Activated CD4-positive, alpha-beta T cell treated with anti-CD3 and anti-CD28 coated beads, Interleukin-2, Interleukin-6, amounts not matched to agents 100 ng/mL and 50 ng/mL, durations not matched to agents 16 hours and 8 hours (primary cell): ENCODE measurements around the gene MTMR12.

Experiments used
- DNase-seq: peaks from one replicate; pipeline ENCODE4 v3.0.0-alpha.2; 2020

MTMR12 gene

DNA sequence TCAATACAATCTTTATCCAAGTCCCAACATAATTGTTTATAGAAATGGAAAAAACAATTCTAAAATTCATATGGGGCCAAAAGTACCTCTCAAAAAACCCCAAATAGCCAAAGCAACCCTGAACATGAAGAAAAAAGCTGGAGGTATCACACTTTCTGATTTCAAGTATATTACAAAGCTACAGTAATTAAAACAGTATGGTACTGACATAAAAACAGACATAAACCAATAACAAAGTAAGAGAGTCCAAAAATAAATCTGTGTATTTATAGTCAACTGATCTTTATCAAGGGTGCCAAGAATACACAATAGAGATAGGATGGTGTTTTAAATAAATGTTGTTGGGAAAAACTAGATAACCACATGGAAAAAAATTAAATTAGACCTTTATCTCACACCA is 125.1 kb downstream of the MTMR12 start:
- DNase-seq = no peak

DNA sequence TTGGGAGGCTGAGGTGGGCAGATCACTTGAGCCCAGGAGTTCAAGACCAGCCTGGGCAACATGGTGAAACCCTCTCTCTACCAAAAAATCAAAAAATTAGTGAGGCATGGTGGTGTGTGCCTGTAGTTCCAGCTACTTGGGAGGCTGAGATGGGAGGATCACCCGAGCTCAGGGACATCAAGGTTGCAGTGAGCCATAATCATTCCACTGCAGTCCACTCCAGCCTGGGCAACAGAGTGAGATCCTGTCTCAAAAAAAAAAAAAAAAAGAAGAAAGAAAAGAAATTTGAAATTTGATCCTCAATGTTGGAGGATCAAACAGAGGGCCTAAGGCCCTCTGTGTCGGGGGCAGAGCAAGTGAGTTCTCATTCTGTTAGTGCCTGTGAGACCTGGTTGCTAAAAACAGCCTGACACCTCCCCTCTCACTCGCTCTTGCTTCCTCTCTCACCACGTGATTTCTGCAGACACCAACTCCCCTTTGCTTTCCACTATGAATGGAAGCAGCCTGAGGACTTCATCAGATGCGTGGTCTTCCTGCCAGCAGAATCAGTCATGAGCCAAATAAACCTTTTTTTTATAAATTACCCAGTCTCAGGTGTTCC is 130.2 kb downstream of the MTMR12 start:
- peak; percentile 35 for DNase-seq
